IMR-90 (cell line): ENCODE results near the gene POTEJ. TPM values are rescaled to one million over a fixed set of nuclear protein-coding genes. Genes with fewer than 3 reads are reported as not detected.
"Not testable (repeated sequence)": the region's sequence is repeated elsewhere in the genome, so short reads cannot be mapped to it uniquely, and the experiment has no call there.

Source experiments
- ATAC-seq: fragments of 200-7000 bp; cut with Tn5 transposase; 2 replicates; pipeline ENCODE4 v1.9.1; 2020; ENCODE audit warnings: low read depth, mild to moderate bottlenecking, moderate library complexity
- BruUV-seq: library from RNA; stranded (reverse); fragments of 400-500 nt; replicated peaks from 2 replicates; lab custom pipeline; 2021; lab: Mats Ljungman, UMichigan
- CTCF ChIA-PET: fragments of 300-600 bp; formaldehyde crosslinking; extraction: SDS; loops from one replicate; lab custom pipeline; 2021; ENCODE audit warnings: antibody characterized with exemption; lab: Yijun Ruan, JAX
- POLR2A ChIA-PET: fragments of 300-600 bp; sonication (Branson Sonifier 250); formaldehyde crosslinking; loops from one replicate; lab custom pipeline; 2022; ENCODE audit warnings: antibody characterized with exemption; ENCODE audit not compliant: unreplicated experiment; lab: Charles Lee
- DNase-seq: peaks from one replicate; pipeline ENCODE4 v3.0.0; 2013
- H2AFZ ChIP-seq: replicated peaks from 2 replicates; pipeline ENCODE3; 2013; ENCODE audit warnings: low read length, mild to moderate bottlenecking; ENCODE audit not compliant: poor library complexity
- H2AK5ac ChIP-seq: 2 replicates; pipeline ENCODE4 v1.6.1; 2013; ENCODE audit warnings: low read depth, low read length, inconsistent platforms
- H2AK9ac ChIP-seq: replicated peaks from 2 replicates; pipeline ENCODE3; 2013; ENCODE audit warnings: mild to moderate bottlenecking, low read depth, low read length, moderate library complexity; ENCODE audit not compliant: poor library complexity
- H2BK120ac ChIP-seq: 2 replicates; pipeline ENCODE4 v1.6.1; 2013; ENCODE audit warnings: low read depth, low read length, inconsistent platforms
- H2BK15ac ChIP-seq: 3 replicates; pipeline ENCODE4 v1.6.1; 2013; ENCODE audit warnings: low read depth, low read length, inconsistent platforms
- H2BK20ac ChIP-seq: 2 replicates; pipeline ENCODE4 v1.6.1; 2013; ENCODE audit warnings: low read depth, mild to moderate bottlenecking, inconsistent platforms, low read length, moderate library complexity
- H2BK5ac ChIP-seq: 2 replicates; pipeline ENCODE4 v1.6.1; 2013; ENCODE audit warnings: mild to moderate bottlenecking, low read depth, low read length, inconsistent platforms; ENCODE audit not compliant: poor library complexity, severe bottlenecking
- H3K14ac ChIP-seq: replicated peaks from 2 replicates; pipeline ENCODE4 v1.6.1; 2013; ENCODE audit warnings: low read depth, low read length, inconsistent platforms
- H3K18ac ChIP-seq: 2 replicates; pipeline ENCODE4 v1.6.1; 2013; ENCODE audit warnings: low read depth, low read length, control low read depth
- H3K23ac ChIP-seq: 2 replicates; pipeline ENCODE4 v1.6.1; 2013; ENCODE audit warnings: low read depth, low read length, inconsistent platforms
- H3K27ac ChIP-seq: 2 replicates; pipeline ENCODE4 v1.5.1; 2013; ENCODE audit warnings: mild to moderate bottlenecking, control low read depth, low read length; ENCODE audit not compliant: insufficient read depth
- H3K27me3 ChIP-seq: 2 replicates; pipeline ENCODE4 v1.6.1; 2013; ENCODE audit warnings: low read length; ENCODE audit not compliant: control insufficient read depth, insufficient read depth
- H3K36me3 ChIP-seq: 2 replicates; pipeline ENCODE4 v1.6.1; 2013; ENCODE audit warnings: low read length, mixed read lengths; ENCODE audit not compliant: control insufficient read depth, insufficient read depth
- H3K4ac ChIP-seq: 2 replicates; pipeline ENCODE4 v1.6.1; 2013; ENCODE audit warnings: low read depth, low read length, inconsistent platforms
- H3K4me1 ChIP-seq: 2 replicates; pipeline ENCODE4 v1.6.1; 2013; ENCODE audit warnings: low read length, mixed read lengths; ENCODE audit not compliant: control insufficient read depth, insufficient read depth
- H3K4me2 ChIP-seq: 2 replicates; pipeline ENCODE4 v1.6.1; 2013; ENCODE audit warnings: low read depth, mild to moderate bottlenecking, control low read depth, low read length, moderate library complexity
- H3K4me3 ChIP-seq: 2 replicates; pipeline ENCODE4 v1.5.1; 2013; ENCODE audit warnings: low read depth, mild to moderate bottlenecking, control low read depth, low read length, moderate library complexity; ENCODE audit not compliant: insufficient read depth
- H3K56ac ChIP-seq: 2 replicates; pipeline ENCODE4 v1.6.1; 2013; ENCODE audit warnings: low read length, inconsistent platforms; ENCODE audit not compliant: insufficient read depth; ENCODE audit errors: extremely low read depth
- H3K79me1 ChIP-seq, 2 experiments: 2 replicates each; pipeline ENCODE4 v1.6.1; 2013; ENCODE audit warnings: low read length in 2 of 2, inconsistent platforms in 1 of 2, low read depth in 1 of 2
- H3K9ac ChIP-seq: 2 replicates; pipeline ENCODE4 v1.6.1; 2013; ENCODE audit warnings: low read depth, low read length, control low read depth
- H3K9me1 ChIP-seq: 2 replicates; pipeline ENCODE4 v1.6.1; 2013; ENCODE audit warnings: low read length, inconsistent platforms; ENCODE audit not compliant: insufficient read depth
- H3K9me3 ChIP-seq: 2 replicates; pipeline ENCODE4 v1.6.1; 2013; ENCODE audit warnings: low read length; ENCODE audit not compliant: control insufficient read depth, insufficient read depth
- H4K20me1 ChIP-seq: 2 replicates; pipeline ENCODE4 v1.6.1; 2013; ENCODE audit warnings: low read length, inconsistent platforms; ENCODE audit not compliant: insufficient read depth
- H4K5ac ChIP-seq: 2 replicates; pipeline ENCODE4 v1.6.1; 2013; ENCODE audit warnings: mild to moderate bottlenecking, low read depth, low read length, control low read depth
- H4K8ac ChIP-seq, 2 experiments: 2 replicates each; pipeline ENCODE4 v1.6.1; 2013; ENCODE audit warnings: low read depth in 2 of 2, low read length in 2 of 2, control low read depth in 1 of 2, inconsistent platforms in 1 of 2
- H4K91ac ChIP-seq: 2 replicates; pipeline ENCODE4 v1.6.1; 2013; ENCODE audit warnings: low read depth, low read length, inconsistent platforms; ENCODE audit not compliant: insufficient read depth
- WGBS, 2 experiments: methylation state at CpG; one replicate each; pipeline versions ENCODE4 v1.1.5 to v1.1.7; 2013; ENCODE audit warnings: missing lambda C conversion rate in 2 of 2; ENCODE audit not compliant: insufficient read length in 1 of 2; ENCODE audit errors: extremely low coverage in 2 of 2; 5-methylcytosine and 5-hydroxymethylcytosine counted together
- dilution Hi-C: fragments of 300-500 bp; cut with HindIII; formaldehyde crosslinking; loops from one replicate; pipeline ENCODE4 v1.14.3; 2018; ENCODE audit warnings: low sequenced_read_pairs; ENCODE audit not compliant: unreplicated experiment
- in situ Hi-C: fragments of 300-500 bp; cut with MboI; formaldehyde crosslinking; loops from 3 replicates; pipeline ENCODE4 v1.14.3; 2019; ENCODE audit warnings: low sequenced_read_pairs, inconsistent platforms, mixed read lengths
- intact Hi-C: fragments of 100-400 bp; cut with micrococcal nuclease; formaldehyde crosslinking; loops from 2 replicates; pipeline ENCODE4 v1.10.0; 2022
- polyA plus RNA-seq, 3 experiments: library from polyadenylated mRNA; depleted of rRNA; stranded (reverse); fragments of >200 nt; gene quantifications; 2 replicates each; pipeline ENCODE4 v1.2.3, GENCODE V29; 2012; ENCODE audit warnings: low replicate concordance in 1 of 3
- total RNA-seq: library from RNA; depleted of rRNA; stranded (reverse); fragments of >200 nt; gene quantifications from 2 replicates; pipeline ENCODE4 v1.2.3, GENCODE V29; 2012

POTEJ gene
- total and polyA plus RNA-seq, 2 of the 4 experiments (the other 2 are of a cell fraction): not detected

GRCh38 chr2:130638973-130639372 is 27.7 kb downstream of the POTEJ start:
- H2BK15ac ChIP-seq, ATAC-seq, H3K9ac ChIP-seq, H2AK5ac ChIP-seq, H3K79me1 ChIP-seq, H3K4me1 ChIP-seq, H3K4me2 ChIP-seq, H3K4me3 ChIP-seq, POLR2A ChIA-PET, H3K36me3 ChIP-seq, H4K20me1 ChIP-seq, H3K56ac ChIP-seq, H3K27ac ChIP-seq, in situ Hi-C loops, H4K8ac ChIP-seq, H4K91ac ChIP-seq, intact Hi-C loops, H3K23ac ChIP-seq, DNase-seq, BruUV-seq, H2AK9ac ChIP-seq, H2AFZ ChIP-seq, dilution Hi-C loops, H4K5ac ChIP-seq, H3K9me1 ChIP-seq, H3K27me3 ChIP-seq, CTCF ChIA-PET, H2BK120ac ChIP-seq, H3K4ac ChIP-seq, H3K18ac ChIP-seq, H2BK5ac ChIP-seq, H3K14ac ChIP-seq, H2BK20ac ChIP-seq, H3K9me3 ChIP-seq: not testable (repeated sequence)
- WGBS, 2 experiments: no CpG with 5 or more reads among the region's 2 CpGs

GRCh38 chr2:130641688-130642087 is 30.4 kb downstream of the POTEJ start:
- in situ Hi-C loops, H2AK9ac ChIP-seq, H3K27me3 ChIP-seq, H2AK5ac ChIP-seq, H2BK5ac ChIP-seq, DNase-seq, H3K36me3 ChIP-seq, H4K5ac ChIP-seq, POLR2A ChIA-PET, H3K4me2 ChIP-seq, H3K79me1 ChIP-seq, H3K27ac ChIP-seq, H2AFZ ChIP-seq, CTCF ChIA-PET, H4K8ac ChIP-seq, H4K91ac ChIP-seq, H3K14ac ChIP-seq, H3K23ac ChIP-seq, H3K4me3 ChIP-seq, BruUV-seq, H3K9me3 ChIP-seq, H3K9ac ChIP-seq, ATAC-seq, H2BK120ac ChIP-seq, H3K9me1 ChIP-seq, H3K18ac ChIP-seq, dilution Hi-C loops, H4K20me1 ChIP-seq, H3K4ac ChIP-seq, H3K4me1 ChIP-seq, intact Hi-C loops, H3K56ac ChIP-seq, H2BK20ac ChIP-seq, H2BK15ac ChIP-seq: not testable (repeated sequence)
- no CpG with 5 or more reads among the region's 4 CpGs for WGBS, 2 experiments
